Erythroblast (primary cell): ENCODE measurements around the gene ZNF768.

Source experiments
- GATA1 ChIP-seq: IDR thresholded peaks from 2 replicates; pipeline ENCODE4 v1.6.1; 2011; ENCODE audit warnings: low read depth, mild to moderate bottlenecking, control low read depth, low read length, moderate library complexity
- POLR2A ChIP-seq: IDR thresholded peaks from 2 replicates; pipeline ENCODE4 v1.6.1; 2011; ENCODE audit warnings: mild to moderate bottlenecking, low read length

DNA sequence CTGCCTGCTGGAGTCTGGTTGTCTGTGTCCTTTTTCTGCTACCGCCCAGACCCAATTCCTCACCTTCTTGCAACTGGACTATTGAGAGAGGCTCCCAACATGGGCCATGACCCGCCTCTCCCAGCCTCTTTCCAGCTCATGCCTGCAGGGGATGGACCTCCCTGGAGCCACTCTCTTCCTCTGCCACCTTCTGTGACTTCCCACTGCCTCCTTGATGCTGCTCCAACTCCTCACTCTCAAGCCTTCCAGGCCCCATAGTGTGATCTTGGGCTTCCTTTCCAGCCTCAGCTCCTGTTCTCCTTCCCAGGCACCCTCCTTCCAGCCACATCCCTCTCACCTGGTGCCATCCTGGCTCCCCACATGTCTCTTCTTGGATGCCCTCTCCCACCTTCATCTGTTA lies 11.1 kb downstream of the ZNF768 start:
- TF ChIP-seq POLR2A (no peak), GATA1 (no peak)
